HG02840 (cell line): ENCODE results near the gene HERC6.
A peak's percentile ranks its signal among the peaks of the same experiment; 100 is the strongest.
"Not testable (repeated sequence)": the region's sequence is repeated elsewhere in the genome, so short reads cannot be mapped to it uniquely, and the experiment has no call there.

ENCODE experiments used
- ATAC-seq: cut with Tn5 transposase; IDR thresholded peaks from one replicate; pipeline ENCODE4 v1.9.1; 2021; ENCODE audit warnings: mild to moderate bottlenecking, moderate library complexity, moderate number of reproducible peaks; ENCODE audit not compliant: unreplicated experiment, low FRiP score

Gene HERC6

DNA sequence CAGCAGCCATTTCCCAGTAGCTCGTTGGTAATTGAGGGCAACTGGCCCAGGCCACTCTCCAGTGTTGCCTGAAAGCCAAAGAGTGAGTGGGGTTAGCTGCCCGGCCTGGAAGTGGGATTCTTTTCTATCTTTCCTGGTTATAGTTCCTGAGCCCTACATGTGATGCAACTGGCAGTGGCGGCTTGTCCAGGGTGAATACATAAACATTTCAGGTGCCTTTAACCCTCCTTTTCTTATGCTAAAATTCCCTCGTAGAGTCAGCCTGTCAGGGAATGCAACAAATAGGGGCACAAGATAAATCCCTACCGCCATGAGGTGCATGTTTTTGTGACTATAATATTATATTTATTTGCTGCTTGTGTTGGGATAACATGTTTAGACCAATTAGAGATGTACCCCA is 64.8 kb downstream of the HERC6 start:
- no peak for ATAC-seq

- no peak for ATAC-seq
Measured at GRCh38 chr4:88445252-88445651, 66.6 kb downstream of the HERC6 start.

GRCh38 chr4:88446124-88446523 is 67.5 kb downstream of the HERC6 start:
- no peak for ATAC-seq

- ATAC-seq = no peak
Measured at GRCh38 chr4:88447371-88448095, 68.9 kb downstream of the HERC6 start.

DNA sequence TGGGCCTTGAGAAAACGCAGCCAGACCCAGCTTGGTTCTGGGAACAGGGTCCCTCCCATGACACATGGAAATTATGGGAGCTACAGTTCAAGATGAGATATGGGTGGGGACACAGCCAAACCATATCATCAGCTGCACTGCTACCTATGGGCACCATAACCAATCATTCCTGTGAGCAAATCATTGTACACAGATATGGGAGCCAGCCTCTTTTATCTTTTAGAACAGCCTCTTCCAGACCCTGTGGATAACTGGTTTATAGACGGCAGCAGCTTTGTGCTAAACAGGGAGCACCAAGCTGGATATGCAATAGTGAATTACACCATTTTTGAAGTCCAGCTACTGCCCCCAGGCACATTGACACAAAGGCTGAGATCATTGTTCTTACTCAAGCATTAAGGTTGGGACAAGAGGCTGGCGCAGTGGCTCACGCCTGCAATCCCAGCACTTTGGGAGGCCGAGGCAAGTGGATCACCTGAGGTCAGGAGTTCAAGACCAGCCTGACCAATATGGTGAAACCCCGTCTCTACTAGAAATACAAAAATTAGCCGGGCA is 69.6 kb downstream of the HERC6 start:
- ATAC-seq = not testable (repeated sequence)

GRCh38 chr4:88448889-88449288 is 70.2 kb downstream of the HERC6 start:
- no peak for ATAC-seq

GRCh38 chr4:88449290-88449689 is 70.6 kb downstream of the HERC6 start:
- ATAC-seq = no peak

- ATAC-seq = no peak
Measured at GRCh38 chr4:88451205-88451604, 72.6 kb downstream of the HERC6 start.

- ATAC-seq = no peak
Measured at GRCh38 chr4:88452912-88453311, 74.3 kb downstream of the HERC6 start.

- peak; percentile 91 for ATAC-seq
Measured at GRCh38 chr4:88456670-88457306, 78.1 kb downstream of the HERC6 start, which contains the start of gene HERC5. TSS of gene HERC5 (plus strand) at chr4:88457119. CDS start at chr4:88457270, 151 bp downstream.

- ATAC-seq = peak; percentile 45
Measured at GRCh38 chr4:88457307-88458103, 78.9 kb downstream of the HERC6 start.

GRCh38 chr4:88458104-88458740 is 79.6 kb downstream of the HERC6 start:
- ATAC-seq = no peak

GRCh38 chr4:88465653-88466192 is 87.1 kb downstream of the HERC6 start:
- ATAC-seq = no peak

- no peak for ATAC-seq
Measured at GRCh38 chr4:88467392-88467791, 88.7 kb downstream of the HERC6 start.

- no peak for ATAC-seq
Measured at GRCh38 chr4:88477229-88477860, 98.7 kb downstream of the HERC6 start.

- no peak for ATAC-seq
Measured at GRCh38 chr4:88478247-88478646, 99.6 kb downstream of the HERC6 start.

- no peak for ATAC-seq
Measured at GRCh38 chr4:88481537-88481936, 102.9 kb downstream of the HERC6 start.

GRCh38 chr4:88489100-88489761 is 110.6 kb downstream of the HERC6 start:
- ATAC-seq = no peak
